ENCODE measurements around the gene MAPKBP1. TPM values are rescaled to one million over a fixed set of nuclear protein-coding genes. Genes with fewer than 3 reads are reported as not detected.

The MAPKBP1 gene
- total RNA-seq, 4 donors from 2014 or later, result 69.3 to 157 (median 81.6) TPM

DNA sequence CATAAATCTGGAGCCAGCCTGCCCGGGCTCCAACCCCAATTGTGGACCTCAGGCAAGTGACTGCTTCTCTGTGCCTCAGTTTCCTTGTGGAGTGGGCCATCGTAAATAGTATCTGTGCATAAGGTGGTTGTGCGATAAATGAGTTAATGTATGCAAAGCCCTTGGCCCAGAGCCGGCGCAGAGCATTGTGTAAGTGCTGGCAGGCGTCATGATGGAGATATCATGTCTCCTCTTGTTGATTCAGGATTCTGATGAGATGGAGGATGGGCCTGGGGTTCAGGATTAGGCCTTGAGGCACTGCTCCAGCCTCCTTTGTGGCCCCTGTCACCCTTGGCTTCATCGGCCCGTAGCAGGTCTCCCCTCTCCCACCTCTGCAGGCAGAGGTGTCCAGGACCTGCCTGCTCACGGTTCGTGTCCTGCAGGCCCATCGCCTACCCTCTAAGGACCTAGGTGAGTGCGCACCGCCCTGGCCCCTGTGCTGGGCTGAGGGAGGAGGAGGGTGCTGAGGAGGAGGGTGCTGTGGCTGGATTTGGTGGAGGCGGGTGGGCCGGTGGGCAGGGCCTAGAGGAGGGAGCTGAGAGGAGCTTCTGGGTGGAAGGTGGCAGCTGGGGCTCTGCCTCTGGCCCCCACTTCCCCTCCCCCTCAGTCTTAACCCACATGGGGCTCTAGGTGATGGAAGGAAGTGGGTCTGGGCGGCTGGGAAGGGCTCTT, 65.7 kb downstream of the MAPKBP1 start:
- Histone ChIP-seq H3K27ac (peak overlapping the region; percentile 87), H3K4me1 (peaks cover 61% of the 10 kb centered on the region)

DNA sequence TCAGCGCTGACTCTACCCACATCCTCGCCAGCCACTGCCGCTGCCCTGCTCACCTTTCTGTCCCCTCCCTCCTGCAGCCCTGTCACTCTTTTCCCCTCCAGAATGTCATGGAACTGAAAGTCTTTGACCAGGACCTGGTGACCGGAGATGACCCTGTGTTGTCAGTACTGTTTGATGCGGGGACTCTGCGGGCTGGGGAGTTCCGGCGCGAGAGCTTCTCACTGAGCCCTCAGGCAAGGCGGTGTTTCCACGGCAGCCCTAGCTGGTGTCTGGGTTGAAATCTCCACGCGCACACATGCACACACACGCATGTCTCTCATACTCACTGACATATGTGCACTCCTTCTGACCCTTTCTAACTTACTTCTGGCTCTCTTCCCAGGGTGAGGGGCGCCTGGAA, 66.4 kb downstream of the MAPKBP1 start:
- WGBS, result 57% methylated on average over 15 of the region's 15 CpGs
- Histone ChIP-seq H3K27me3 (no peaks in the 10 kb centered on the region), H3K27ac (no peak overlapping the region), H3K36me3 (peaks cover 49% of the 10 kb centered on the region), H3K9me3 (no peaks in the 10 kb centered on the region), H3K4me1 (peaks cover 54% of the 10 kb centered on the region), H3K4me3 (no peak overlapping the region)
- DNase-seq (ENCODE audit: low spot score in 2 of 2), result no peak
- TF ChIP-seq POLR2AphosphoS5 (IDR thresholded peaks at IDR 0.05) (no peak), EP300 (IDR thresholded peaks at IDR 0.05) (no peak), POLR2A (IDR thresholded peaks at IDR 0.05) (no peak)
- TF ChIP-seq, protein P1, sequence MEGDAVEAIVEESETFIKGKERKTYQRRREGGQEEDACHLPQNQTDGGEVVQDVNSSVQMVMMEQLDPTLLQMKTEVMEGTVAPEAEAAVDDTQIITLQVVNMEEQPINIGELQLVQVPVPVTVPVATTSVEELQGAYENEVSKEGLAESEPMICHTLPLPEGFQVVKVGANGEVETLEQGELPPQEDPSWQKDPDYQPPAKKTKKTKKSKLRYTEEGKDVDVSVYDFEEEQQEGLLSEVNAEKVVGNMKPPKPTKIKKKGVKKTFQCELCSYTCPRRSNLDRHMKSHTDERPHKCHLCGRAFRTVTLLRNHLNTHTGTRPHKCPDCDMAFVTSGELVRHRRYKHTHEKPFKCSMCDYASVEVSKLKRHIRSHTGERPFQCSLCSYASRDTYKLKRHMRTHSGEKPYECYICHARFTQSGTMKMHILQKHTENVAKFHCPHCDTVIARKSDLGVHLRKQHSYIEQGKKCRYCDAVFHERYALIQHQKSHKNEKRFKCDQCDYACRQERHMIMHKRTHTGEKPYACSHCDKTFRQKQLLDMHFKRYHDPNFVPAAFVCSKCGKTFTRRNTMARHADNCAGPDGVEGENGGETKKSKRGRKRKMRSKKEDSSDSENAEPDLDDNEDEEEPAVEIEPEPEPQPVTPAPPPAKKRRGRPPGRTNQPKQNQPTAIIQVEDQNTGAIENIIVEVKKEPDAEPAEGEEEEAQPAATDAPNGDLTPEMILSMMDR (IDR thresholded peaks at IDR 0.05), result no peak

More for the DNA sequence above, 65.7 kb downstream of the MAPKBP1 start:
- no peak for DNase-seq (ENCODE audit: low spot score in 2 of 2)
- TF ChIP-seq POLR2A (IDR thresholded peaks at IDR 0.05) (no peak), POLR2AphosphoS5 (IDR thresholded peaks at IDR 0.05) (peak in 1 of 3 donors; percentile 21)
- Histone ChIP-seq H3K4me3 (peak overlapping the region; percentile 32), H3K9me3 (no peaks in the 10 kb centered on the region), H3K36me3 (peaks cover 44% of the 10 kb centered on the region), H3K27me3 (no peaks in the 10 kb centered on the region)
- WGBS, result 61% methylated on average over 15 of the region's 16 CpGs

DNA sequence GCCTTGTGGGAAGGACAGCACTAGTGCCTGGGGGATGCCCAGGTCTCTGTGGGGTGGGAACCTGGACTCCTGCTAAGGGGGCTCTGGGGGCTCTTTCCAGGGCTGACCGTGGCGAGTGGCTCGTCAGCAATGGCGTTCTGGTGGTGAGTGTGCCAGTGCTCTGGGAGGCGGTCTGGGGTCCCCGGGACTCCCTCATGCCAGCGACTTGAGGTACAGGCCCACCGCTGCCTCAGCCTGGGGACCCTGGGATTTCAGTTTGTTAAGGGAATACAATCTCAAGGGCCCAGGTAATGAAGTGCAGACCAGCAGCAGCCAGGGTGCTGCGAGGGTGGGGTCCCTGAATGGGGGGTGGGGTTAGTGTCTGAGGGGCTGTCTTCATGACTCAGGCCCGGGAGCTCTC, 66.8 kb downstream of the MAPKBP1 start:
- TF ChIP-seq EP300 (IDR thresholded peaks at IDR 0.05), result no peak
- Histone ChIP-seq H3K27ac (no peak overlapping the region), H3K27me3 (no peaks in the 10 kb centered on the region), H3K4me3 (no peak overlapping the region), H3K9me3 (no peaks in the 10 kb centered on the region), H3K36me3 (peaks cover 49% of the 10 kb centered on the region), H3K4me1 (peaks cover 49% of the 10 kb centered on the region)
- DNase-seq (ENCODE audit: low spot score in 2 of 2), result no peak
- WGBS, result 94% methylated on average over 6 of the region's 10 CpGs

- Histone ChIP-seq H3K4me1 (peaks cover 42% of the 10 kb centered on the region), H3K27me3 (no peaks in the 10 kb centered on the region), H3K27ac (no peak overlapping the region), H3K9me3 (no peaks in the 10 kb centered on the region), H3K4me3 (no peak overlapping the region), H3K36me3 (peaks cover 49% of the 10 kb centered on the region)
- DNase-seq (ENCODE audit: low spot score in 2 of 2), result no peak
- 58% methylated on average over 12 of the region's 12 CpGs for WGBS
- TF ChIP-seq EP300 (IDR thresholded peaks at IDR 0.05) (no peak), POLR2AphosphoS5 (IDR thresholded peaks at IDR 0.05) (no peak), POLR2A (IDR thresholded peaks at IDR 0.05) (no peak)
- TF ChIP-seq, protein P1 (IDR thresholded peaks at IDR 0.05), result no peak
These were observed 67.9 kb downstream of the MAPKBP1 start for GRCh38 chr15:41842229-41842628.

DNA sequence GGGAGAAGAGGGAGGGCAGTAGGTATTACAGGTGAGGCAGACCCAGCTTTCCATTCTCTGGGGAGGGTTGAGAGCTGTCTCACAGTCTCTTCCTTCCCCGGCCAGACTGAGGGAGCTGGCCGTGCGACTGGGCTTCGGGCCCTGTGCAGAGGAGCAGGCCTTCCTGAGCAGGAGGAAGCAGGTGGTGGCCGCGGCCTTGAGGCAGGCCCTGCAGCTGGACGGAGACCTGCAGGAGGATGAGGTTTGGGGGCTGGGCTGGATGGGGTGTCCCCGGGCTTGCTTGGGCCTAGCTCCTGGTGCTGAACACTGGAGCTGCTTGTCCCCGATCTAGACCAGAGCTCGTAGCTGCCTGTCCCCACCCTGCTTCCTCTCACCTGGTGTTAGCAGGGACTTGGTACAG, 69.3 kb downstream of the MAPKBP1 start:
- Histone ChIP-seq H3K9me3 (no peaks in the 10 kb centered on the region), H3K27ac (no peak overlapping the region), H3K4me3 (no peak overlapping the region), H3K36me3 (peaks cover 61% of the 10 kb centered on the region), H3K4me1 (peaks cover 44% of the 10 kb centered on the region), H3K27me3 (no peaks in the 10 kb centered on the region)
- TF ChIP-seq POLR2A (IDR thresholded peaks at IDR 0.05), result no peak
- DNase-seq (ENCODE audit: low spot score in 2 of 2), result no peak
- 89% methylated on average over 6 of the region's 10 CpGs for WGBS

DNA sequence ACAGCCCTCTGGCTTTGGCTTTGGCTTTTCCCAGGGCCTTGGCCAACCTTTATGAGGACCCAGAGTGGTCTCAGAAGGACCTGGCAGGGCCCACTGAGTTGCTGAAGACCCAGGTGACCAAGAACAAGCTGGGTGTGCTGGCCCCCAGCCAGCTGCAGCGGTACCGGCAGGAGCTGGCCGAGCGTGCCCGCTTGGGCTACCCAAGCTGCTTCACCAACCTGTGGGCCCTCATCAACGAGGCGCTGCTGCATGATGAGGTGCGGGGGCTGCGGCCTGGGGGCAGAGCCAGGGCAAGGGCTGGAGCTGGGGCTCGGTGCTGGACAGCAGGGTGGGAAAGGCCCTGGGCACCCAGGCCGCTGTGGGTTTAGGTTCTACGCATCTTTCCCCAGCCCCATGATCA, 70.5 kb downstream of the MAPKBP1 start:
- no peak overlapping the region for H3K4me3 ChIP-seq
- no peaks in the 10 kb centered on the region for H3K9me3 ChIP-seq
- TF ChIP-seq POLR2AphosphoS5 (IDR thresholded peaks at IDR 0.05) (no peak), POLR2A (IDR thresholded peaks at IDR 0.05) (no peak), EP300 (IDR thresholded peaks at IDR 0.05) (no peak)
- TF ChIP-seq, protein P1 (IDR thresholded peaks at IDR 0.05), result no peak
- no peak for DNase-seq (ENCODE audit: low spot score in 2 of 2)
- whole genome bisulfite sequencing, result 83% methylated on average over 1 of the region's 12 CpGs
- no peak overlapping the region for H3K27ac ChIP-seq
- H3K4me1 ChIP-seq, result peaks cover 44% of the 10 kb centered on the region
- H3K36me3 ChIP-seq, result peaks cover 65% of the 10 kb centered on the region
- no peaks in the 10 kb centered on the region for H3K27me3 ChIP-seq
